ENCODE data around the gene ZSWIM1.

ZSWIM1 gene

DNA sequence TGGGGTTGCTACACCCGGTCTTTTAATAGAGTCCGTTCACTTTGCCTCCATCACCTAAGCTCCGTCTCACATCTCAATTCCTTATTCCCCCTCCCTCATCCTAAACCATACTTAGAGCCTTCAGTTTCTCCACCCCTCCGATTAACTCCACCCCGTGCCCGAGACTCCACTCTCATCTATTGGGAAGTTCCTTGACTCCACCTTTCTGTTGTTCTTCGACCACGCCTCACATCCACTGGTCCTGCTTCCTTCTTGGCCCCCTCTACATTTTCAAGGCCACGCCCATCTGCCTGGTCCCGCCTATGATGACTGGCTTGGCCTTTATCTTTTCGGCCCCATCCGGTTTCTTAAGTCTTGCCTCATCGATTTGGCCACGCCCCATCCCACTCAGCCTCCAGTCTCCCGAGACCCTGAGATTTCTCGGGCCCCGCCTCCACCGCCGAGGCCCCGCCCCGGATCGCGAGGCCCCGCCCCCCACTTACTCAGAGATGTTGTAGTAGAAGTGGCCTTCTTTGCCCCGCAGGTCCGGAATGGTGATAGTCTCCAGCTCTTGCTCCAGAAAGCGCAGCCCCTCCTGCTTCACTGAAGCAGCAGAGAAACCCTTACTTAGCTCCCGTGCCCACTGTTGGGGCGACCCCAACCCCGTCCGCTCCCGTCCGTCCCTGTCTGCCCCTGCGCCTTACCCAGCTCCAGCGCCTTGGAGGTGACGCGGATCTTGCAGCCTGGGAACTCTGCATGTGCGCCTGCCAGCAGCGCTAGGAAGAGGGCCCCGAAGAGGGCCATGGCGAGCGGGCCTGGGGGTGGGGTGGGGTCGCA lies 29.9 kb downstream of the ZSWIM1 start:
- peak overlapping the region; percentile 56 for H3K4me3 ChIP-seq (ENCODE audit: low read length)
- TF ChIP-seq CTCF (conservative IDR thresholded peaks at IDR 0.05; ENCODE audit: low read length) = no peak
- peak; percentile 100 for DNase-seq (ENCODE audit: low read depth)

DNA sequence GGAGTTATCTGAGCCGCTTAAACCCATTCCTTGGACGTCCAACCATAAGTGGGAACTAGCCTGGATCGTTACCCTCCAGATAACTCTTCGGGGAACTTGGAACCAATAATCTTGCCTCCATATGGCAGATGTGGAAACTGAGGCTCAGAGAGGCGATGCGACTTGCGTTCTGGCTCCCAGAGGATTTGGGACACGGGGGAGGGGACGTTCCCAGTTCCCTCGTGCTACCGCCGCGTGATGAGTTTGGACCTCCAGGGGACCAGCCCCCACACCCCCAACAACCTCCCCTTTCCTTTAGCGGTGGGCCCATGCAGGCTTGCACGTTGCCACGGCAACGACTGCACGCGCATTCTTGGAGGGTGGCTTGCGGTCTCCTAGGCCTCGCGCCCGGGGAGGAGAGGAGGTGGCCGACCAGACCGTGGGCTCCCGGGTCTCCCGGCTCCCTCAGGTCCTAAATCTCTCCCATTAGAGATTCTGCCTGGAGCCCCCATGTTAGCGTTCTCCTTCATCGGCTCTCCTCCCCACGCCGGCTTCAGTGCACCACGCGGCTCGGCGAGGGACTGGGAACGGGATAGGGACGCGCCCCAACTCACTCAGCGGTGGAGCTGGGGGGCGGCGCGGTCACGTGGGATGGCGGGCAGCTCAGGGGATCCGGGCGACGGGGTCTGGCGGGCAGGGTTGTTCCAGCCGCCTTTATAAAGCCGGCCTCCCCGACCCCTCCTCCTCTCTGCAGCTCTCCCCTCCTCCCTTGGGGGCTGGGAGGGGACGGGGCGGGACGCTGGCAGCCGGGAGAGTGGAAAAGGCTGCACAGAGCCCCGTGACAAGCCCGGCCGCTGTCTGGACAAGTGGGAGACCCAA lies 30.7 kb downstream of the ZSWIM1 start, which contains the start of gene PLTP:
Gene PLTP, minus strand, starts transcription at position 670 of the 858 bp plus-strand sequence. CDS start 703 bp downstream, outside the sequence.
- H3K4me3 ChIP-seq (ENCODE audit: low read length) = peak within 1 kb of the TSS; percentile 56
- TF ChIP-seq CTCF (conservative IDR thresholded peaks at IDR 0.05; ENCODE audit: low read length) = no peak
- peak; percentile 74 for DNase-seq (ENCODE audit: low read depth)

DNA sequence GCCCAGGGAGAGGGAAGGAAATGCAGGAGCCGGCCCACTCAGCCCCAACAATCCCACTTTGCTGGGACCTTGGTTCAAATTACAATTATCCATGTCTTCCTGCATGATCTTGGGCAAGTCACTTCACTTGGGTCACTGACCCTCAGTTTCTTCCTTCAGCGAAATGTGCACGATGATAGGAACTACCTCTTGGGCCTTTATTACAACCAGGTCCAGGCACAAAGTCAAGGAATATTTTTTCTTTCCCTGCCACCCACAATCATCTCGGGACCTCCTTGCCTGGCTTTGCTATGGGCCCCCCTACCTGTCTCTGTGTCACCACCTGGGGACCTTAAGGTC lies 31.3 kb downstream of the ZSWIM1 start:
- TF ChIP-seq CTCF (conservative IDR thresholded peaks at IDR 0.05; ENCODE audit: low read length) = no peak
- peak overlapping the region; percentile 56 for H3K4me3 ChIP-seq (ENCODE audit: low read length)
- no peak for DNase-seq (ENCODE audit: low read depth)

DNA sequence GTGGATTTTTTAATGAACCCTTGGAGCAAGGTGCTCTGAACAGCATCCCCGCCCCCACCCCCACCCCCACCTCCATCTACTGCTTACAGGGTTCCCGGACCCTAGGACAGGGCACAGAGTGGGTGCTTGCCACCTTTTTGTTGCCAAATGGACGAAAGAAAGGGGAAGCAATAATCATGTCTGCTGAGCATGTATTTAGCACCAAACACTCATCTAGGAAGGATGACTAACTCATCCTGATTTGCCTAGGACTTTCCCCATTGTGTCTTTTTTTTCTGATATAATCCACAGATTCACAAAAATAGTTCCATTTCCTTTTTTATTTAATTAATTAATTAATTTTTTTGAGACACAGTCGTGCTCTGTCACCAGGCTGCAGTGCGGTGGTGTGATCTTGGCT lies 32.1 kb downstream of the ZSWIM1 start:
- no peak overlapping the region for H3K4me3 ChIP-seq (ENCODE audit: low read length)
- TF ChIP-seq CTCF (conservative IDR thresholded peaks at IDR 0.05; ENCODE audit: low read length) = no peak
- no peak for DNase-seq (ENCODE audit: low read depth)

GRCh38 chr20:45917790-45918141 lies 36.7 kb downstream of the ZSWIM1 start:
- no peak for TF ChIP-seq CTCF (conservative IDR thresholded peaks at IDR 0.05; ENCODE audit: low read length)
- no peak overlapping the region for H3K4me3 ChIP-seq (ENCODE audit: low read length)
- peak; percentile 44 for DNase-seq (ENCODE audit: low read depth)

GRCh38 chr20:45918182-45918737 lies 37.2 kb downstream of the ZSWIM1 start:
- peak; percentile 44 for DNase-seq (ENCODE audit: low read depth)
- no peak overlapping the region for H3K4me3 ChIP-seq (ENCODE audit: low read length)
- no peak for TF ChIP-seq CTCF (conservative IDR thresholded peaks at IDR 0.05; ENCODE audit: low read length)
